GM19372 (cell line): Measurements from ENCODE around the gene RHOT2.
"Not testable (repeated sequence)": the region's sequence is repeated elsewhere in the genome, so short reads cannot be mapped to it uniquely, and the experiment has no call there.

Experiments used
- ATAC-seq: cut with Tn5 transposase; IDR thresholded peaks from one replicate; pipeline ENCODE4 v1.9.1; 2021; ENCODE audit warnings: mild to moderate bottlenecking, low read depth, moderate library complexity; ENCODE audit not compliant: unreplicated experiment

RHOT2 gene

GRCh38 chr16:711084-711483, 43.2 kb downstream of the RHOT2 start:
- ATAC-seq = no peak

DNA sequence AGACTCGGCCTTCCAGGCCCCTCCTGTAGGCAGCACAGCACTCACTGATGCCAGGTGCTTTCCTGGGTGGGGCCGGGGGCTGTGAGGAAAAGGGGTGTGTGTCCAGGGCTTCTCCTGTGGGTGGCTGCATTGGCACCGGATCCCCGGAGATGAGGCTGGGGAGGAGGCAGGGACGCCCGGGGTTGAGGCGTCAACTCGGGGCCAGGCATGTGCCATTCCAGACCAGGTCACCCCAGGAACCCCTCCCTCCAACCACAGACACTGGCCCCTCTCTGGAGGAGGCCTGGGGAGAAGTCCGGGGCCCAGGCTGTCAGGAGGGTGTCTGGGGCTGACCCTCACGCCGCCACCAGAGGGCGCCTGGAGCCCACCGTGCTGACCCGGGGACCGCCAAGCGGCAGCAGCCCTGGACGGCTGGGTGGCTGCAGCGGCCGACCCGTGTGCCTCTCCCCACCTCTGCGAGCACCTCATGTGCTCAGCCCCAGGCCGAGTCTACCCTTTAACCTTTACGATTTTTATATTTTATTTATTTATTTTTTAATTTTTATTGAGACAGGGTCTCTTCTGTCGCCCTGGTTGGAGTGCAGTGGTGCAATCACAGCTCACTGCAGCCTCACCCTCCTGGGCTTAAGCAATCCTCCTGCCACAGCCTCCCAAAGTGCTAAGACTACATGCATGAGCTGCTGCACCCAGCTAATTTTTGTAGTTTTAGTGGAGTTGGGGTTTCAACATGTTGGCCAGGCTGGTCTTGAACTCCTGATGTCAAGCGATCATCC, 43.8 kb downstream of the RHOT2 start:
- ATAC-seq = no peak

GRCh38 chr16:712740-713250, 44.9 kb downstream of the RHOT2 start:
- ATAC-seq = not testable (repeated sequence)

DNA sequence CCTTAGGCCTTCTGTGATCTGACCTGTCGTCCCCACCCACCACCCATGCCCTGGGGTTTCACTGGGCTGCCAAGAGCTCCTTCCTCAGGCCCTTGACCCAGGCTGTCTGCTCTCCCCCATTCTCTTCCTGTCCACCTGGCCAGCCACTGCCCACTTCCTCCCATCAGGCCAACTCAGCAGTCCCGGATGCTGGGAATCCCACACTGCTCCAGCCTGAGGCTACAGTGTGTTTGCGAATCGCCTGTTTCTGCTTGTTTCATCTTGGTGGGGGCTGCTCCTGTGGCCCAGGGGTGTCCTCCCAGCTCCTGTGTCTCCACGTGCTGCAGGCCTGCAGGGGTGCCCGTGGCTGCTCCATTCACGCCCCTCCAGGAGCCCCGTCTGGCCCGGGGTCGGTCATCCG, 46.1 kb downstream of the RHOT2 start:
- ATAC-seq = no peak

DNA sequence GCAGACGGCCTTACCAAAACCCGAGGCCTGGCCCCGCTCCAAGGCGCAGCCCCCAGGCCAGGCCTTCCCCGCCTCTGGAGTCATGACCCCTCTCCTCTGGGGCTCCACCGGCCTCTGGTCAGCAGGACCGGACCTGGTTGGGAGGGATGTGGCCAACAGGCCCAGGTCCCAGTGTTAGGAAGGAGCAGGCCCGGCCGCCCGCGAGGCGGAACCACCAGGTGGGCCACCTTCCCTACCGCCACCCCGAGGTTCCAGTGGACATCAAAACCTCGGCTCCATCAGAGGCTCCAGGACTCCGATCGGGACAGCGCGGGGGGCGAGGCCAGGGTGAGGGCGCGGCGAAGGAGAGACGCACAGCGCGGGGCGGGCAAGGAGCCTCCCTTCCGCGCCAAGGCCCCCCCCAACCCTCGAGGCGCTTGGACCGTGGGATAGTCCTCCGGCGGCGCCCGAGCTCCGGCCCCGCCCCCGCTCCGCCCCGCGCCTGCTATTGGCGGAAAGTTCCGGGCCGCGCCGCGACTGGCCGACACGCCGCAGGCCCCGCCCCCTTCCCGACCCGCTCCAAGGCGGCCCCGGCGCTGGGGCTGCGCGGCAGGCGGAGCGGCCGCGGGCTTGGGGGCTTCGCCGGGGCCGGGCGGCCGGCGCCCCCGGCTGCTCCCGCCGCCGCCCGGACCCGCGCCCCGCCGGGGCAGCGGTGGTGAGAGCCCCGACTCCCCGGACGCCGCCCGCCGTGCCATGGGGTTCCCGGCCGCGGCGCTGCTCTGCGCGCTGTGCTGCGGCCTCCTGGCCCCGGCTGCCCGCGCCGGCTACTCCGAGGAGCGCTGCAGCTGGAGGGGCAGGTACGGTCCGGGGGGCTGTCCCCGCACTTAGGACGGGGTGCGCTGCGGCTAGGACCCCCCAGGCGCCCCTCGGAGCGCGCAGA, 46.9 kb downstream of the RHOT2 start, which contains the start of gene METRN:
TSS of gene METRN (plus strand) at position 561 of the 919 bp plus-strand sequence. CDS start at position 733, 172 bp downstream.
- ATAC-seq = peak; percentile 69

DNA sequence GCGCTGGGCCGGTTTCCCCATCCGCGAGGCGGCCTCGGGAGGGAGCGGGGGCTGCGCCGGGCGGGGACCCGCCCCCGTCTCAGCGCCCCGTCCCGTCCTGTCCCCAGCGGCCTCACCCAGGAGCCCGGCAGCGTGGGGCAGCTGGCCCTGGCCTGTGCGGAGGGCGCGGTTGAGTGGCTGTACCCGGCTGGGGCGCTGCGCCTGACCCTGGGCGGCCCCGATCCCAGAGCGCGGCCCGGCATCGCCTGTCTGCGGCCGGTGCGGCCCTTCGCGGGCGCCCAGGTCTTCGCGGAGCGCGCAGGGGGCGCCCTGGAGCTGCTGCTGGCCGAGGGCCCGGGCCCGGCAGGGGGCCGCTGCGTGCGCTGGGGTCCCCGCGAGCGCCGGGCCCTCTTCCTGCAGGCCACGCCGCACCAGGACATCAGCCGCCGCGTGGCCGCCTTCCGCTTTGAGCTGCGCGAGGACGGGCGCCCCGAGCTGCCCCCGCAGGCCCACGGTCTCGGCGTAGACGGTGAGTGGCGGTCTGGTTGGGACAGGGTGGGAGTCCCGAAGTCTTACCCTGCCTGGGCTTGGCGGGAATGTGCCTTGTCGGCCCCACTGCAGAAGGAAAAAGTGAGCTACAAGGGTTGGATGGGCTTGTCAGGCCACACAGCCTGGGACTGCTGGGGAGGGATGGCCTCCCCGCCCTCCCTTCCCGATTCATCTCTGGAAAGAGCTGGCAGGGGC, 47.7 kb downstream of the RHOT2 start:
- ATAC-seq = peak; percentile 16

DNA sequence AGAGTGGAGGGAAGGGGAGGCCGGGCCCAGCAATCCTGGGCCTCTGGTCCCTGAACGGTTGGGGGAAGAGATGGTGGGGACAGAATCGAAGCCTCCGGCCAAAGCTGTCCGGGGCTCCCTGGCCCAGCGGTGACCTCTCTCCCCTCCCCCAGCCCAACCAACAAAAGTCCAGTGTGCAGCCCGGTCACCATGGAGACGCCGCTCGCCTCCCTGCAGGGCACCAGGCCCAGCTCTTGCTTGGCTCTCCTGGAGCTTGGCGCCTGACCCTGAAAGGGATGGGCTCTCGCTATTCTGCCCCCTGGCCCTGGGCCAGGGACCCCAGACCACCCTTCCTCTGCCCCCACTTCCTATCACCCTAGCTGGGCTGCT, 48.3 kb downstream of the RHOT2 start:
- no peak for ATAC-seq

DNA sequence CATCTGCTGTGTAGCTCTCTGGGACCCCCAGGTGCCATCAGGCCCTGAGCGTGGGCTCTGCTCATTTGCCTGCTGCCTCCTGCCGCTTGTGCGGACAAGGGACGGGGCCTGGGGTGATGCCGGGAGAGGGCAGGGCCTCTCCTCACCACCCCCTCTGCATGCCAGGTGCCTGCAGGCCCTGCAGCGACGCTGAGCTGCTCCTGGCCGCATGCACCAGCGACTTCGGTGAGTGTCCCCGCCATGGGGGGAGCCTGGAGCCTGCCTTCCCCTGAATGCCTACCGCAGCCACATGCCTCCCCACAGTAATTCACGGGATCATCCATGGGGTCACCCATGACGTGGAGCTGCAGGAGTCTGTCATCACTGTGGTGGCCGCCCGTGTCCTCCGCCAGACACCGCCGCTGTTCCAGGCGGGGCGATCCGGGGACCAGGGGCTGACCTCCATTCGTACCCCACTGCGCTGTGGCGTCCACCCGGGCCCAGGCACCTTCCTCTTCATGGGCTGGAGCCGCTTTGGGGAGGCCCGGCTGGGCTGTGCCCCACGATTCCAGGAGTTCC, 48.9 kb downstream of the RHOT2 start:
- no peak for ATAC-seq

DNA sequence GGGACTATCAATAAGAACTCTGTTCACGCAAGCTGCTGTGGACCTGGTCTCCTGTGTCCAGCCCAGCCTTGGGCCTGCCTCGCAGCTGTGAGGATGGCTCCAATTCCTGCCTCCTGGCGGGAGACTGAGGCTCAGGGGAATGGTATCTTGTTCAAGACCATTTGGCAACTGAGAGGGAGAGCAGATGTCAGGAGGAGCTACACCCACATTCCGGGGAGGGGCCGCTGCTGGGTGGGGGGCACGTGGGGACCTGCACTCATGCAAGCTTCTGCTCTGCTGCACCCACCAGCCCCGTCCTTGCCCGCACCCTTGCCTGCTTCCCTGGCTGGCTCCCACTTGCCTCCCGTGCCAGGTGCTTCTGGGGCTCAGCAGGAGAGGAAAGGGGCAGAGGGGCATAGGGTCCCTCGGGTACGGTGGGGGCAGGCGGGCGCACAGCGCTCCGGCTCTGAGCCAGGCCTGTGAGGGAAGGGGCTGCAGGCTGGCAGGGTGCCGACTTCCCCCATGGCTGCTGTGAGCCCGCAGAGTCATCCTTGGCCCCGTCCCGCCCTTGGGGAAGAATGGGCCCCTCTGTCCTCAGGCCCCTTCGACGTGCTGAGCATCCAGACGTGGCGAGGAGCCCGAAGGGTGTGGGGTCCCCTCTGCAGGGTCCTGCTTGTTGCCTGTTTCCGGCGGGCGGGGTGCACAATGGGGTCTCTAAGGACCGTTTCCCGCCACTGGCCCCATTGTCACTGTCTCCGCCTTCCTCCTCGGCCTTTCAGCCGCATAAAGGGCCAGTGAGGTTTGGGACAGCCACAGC, 49.7 kb downstream of the RHOT2 start:
- no peak for ATAC-seq

DNA sequence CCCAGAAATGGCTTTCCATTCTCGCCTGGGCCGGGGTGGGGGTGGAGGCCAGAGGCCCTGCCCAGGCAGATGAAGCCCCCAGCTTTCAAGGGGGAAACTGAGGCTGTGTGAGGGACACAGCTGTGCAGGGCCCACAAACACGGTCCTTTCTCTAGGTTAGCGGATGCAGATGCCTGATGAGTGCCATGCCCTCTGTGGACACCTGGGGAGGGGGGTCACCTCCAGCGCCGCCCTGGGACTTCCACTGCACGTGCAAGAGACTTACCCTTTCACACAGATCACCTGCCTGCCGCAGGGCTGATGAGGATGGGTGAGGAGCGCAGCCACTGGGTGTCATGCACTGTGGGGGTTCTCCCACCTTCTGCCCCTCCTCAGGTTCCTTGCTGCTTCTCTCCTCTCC, 50.5 kb downstream of the RHOT2 start:
- ATAC-seq = no peak

GRCh38 chr16:718922-719321, 51.0 kb downstream of the RHOT2 start:
- ATAC-seq = no peak

DNA sequence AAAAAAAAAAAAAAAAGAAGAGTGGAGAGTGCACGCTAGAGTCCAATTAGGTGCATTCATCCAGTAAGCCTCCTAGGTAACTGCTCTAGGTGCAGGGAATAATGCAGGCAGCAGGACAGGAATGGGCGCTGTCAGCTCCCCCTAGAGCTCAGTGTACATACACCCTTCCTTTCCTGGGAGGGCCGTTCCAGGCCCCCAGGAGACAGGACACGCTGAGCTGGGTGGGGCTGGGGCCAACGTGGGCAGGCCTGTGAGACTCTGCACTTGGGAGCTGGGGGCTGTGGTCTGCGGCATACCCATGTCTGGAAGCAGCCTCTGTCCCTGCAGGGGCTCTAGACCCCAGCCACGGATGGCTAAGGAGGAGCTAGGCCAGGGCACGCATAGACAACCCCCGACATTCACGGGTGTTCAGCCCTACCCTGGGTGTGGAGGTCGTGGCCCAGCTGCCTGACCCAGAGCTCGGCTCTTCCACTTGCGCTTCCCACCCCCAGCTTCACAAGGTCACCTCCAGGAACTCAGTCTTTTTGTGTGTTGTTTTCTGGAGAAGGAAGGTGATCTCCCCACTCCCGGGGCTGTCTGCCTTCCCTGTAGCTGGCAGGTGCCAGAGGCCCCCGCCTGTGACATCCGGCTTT, 52.0 kb downstream of the RHOT2 start:
- ATAC-seq = no peak

DNA sequence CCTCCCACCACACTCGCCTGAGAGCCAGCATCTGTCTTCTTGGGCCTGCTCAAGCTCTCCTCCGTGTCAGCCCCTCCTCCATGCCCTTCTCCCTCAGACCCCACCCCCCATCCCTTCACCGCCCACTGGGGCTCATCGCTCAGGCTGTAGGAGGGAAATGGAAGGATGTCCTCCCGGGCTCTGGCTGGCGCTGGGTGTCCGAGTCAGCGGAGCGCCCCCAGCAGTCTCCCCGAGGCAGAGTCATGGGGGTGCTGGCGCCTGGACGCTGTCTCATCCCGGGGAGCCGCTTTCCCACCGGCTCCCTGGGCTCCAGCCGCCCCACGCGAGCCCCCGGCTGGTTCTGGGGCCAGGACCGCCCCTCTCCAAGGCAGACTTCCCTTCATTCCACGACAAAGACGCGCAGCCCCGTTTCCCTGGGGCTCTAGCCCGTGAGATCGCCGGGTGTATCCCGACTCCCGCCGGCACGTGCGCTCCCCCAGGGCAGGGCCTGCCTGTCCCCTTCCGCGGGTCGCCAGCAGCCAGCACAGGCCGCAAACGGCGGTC, 52.6 kb downstream of the RHOT2 start:
- peak; percentile 19 for ATAC-seq

DNA sequence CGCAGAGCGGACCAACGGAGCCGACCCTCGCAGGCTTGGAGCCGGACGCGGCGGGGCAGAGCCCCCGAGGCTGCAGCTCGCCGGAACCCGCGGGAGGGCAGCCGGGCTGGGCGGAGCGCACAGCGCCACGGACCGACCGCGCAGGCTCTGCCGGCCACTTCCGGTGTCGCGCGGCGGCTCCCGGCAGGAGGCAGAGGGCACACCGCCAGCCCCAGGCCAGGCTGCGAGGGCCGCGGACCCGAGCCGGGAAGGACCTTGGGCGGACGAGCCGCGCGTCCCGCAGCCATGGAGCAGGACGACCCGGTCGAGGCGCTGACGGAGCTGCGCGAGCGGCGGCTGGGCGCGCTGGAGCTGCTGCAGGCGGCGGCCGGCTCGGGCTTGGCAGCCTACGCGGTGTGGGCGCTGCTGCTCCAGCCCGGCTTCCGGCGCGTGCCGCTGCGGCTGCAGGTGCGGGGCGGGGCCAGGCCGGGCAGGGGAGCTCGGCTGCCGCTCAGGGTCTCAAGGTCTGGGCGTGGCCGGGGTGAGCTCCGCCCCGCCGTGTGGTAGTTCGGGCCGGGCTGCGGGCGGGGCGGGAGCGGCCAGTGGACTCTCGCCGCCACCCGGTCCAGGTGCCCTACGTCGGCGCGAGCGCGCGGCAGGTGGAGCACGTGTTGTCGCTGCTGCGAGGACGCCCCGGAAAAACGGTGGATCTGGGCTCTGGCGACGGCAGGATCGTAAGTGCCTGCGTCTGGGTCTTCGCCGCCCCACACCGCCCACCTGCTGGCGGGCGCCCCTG, 53.2 kb downstream of the RHOT2 start, which contains the start of gene ANTKMT:
TSS of gene ANTKMT (plus strand) at position 157 of the 775 bp plus-strand sequence. CDS start at position 286, 129 bp downstream.
- ATAC-seq = peak; percentile 74

DNA sequence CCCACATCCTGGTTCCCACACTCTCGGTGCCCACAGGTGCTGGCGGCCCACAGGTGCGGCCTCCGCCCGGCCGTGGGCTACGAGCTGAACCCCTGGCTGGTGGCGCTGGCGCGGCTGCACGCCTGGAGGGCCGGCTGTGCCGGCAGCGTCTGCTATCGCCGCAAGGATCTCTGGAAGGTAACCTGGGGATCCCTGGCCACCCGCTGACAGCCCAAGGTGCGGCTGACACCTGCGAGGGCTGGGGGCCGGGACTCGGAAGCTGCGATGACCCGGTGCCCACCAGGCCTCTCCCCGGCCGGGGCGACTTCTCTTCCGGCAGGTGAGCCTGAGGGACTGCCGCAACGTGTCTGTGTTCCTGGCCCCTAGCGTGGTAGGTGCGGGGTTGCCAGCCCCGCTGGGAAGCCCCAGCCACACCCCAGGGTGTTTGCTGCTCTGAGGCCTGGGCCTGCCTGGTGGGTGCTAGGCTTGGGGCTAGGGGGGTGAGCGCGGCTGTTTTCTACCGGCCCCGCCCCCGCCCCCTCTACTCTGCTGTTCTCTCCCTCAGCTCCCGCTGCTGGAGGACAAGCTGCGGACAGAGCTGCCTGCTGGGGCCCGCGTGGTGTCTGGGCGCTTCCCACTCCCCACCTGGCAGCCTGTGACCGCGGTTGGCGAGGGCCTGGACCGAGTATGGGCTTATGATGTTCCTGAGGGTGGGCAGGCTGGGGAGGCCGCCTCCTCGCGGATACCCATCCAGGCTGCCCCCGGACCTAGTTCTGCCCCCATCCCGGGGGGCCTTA, 54.0 kb downstream of the RHOT2 start:
- ATAC-seq = no peak

- no peak for ATAC-seq
Observed at GRCh38 chr16:722835-723633, 55.1 kb downstream of the RHOT2 start.
